Measurements from ENCODE around the gene GREB1L. TPM values are rescaled to one million over a fixed set of nuclear protein-coding genes. Genes with fewer than 3 reads are reported as not detected.

GREB1L gene
- total RNA-seq, 1 donor: 25.0 TPM

DNA sequence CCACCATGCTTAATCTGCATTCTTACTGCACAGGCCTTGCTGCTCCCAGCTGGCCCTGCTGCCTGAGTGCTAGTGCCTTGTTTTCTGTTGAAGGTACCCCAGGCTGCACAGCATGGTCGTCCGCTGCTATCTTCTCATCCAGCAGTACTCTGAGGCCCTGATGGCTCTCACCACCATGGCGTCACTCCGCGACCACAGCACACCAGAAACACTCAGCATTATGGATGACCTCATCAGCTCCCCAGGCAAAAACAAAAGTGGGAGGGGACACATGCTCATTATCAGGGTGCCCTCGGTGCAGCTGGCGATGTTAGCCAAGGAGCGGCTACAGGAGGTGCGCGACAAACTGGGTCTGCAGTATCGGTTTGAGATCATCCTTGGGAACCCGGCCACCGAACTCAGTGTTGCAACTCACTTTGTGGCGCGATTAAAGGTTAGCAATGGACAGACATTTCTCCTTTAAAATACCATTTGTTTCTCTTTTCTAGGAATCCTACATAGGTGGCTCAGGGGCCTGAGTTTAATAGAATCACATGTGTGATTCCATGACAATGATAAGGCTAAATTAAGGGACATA lies 248.0 kb downstream of the GREB1L start:
- no peak for DNase-seq (ENCODE audit: low read depth)
- TF ChIP-seq, protein P1, sequence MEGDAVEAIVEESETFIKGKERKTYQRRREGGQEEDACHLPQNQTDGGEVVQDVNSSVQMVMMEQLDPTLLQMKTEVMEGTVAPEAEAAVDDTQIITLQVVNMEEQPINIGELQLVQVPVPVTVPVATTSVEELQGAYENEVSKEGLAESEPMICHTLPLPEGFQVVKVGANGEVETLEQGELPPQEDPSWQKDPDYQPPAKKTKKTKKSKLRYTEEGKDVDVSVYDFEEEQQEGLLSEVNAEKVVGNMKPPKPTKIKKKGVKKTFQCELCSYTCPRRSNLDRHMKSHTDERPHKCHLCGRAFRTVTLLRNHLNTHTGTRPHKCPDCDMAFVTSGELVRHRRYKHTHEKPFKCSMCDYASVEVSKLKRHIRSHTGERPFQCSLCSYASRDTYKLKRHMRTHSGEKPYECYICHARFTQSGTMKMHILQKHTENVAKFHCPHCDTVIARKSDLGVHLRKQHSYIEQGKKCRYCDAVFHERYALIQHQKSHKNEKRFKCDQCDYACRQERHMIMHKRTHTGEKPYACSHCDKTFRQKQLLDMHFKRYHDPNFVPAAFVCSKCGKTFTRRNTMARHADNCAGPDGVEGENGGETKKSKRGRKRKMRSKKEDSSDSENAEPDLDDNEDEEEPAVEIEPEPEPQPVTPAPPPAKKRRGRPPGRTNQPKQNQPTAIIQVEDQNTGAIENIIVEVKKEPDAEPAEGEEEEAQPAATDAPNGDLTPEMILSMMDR (IDR thresholded peaks at IDR 0.05; ENCODE audit: insufficient read depth, low read depth, low read length): no peak
- H3K4me3 ChIP-seq (ENCODE audit: low read depth, low read length): no peak overlapping the region

DNA sequence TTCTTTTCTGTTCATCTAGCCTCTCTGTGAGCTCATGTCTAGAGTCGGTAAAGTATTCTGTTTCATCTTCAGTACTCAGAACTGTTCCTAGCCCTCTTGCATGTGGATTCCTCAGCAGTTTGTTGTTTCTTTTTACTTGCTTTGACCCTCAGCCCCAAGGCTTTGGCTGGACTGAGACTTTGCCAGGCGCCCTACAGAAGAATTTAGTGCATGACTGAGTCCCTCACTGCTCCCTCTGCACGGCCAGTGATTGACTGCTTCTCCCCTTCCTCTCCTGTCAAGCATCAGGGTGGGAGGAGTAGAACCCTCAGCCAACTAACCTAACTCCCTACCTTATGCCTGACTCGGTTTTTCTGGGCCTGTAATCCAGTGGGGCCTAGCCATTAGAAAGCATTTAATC lies 248.7 kb downstream of the GREB1L start:
- no peak overlapping the region for H3K4me3 ChIP-seq (ENCODE audit: low read depth, low read length)
- DNase-seq (ENCODE audit: low read depth): no peak
- TF ChIP-seq, protein P1 (IDR thresholded peaks at IDR 0.05; ENCODE audit: insufficient read depth, low read depth, low read length): no peak

DNA sequence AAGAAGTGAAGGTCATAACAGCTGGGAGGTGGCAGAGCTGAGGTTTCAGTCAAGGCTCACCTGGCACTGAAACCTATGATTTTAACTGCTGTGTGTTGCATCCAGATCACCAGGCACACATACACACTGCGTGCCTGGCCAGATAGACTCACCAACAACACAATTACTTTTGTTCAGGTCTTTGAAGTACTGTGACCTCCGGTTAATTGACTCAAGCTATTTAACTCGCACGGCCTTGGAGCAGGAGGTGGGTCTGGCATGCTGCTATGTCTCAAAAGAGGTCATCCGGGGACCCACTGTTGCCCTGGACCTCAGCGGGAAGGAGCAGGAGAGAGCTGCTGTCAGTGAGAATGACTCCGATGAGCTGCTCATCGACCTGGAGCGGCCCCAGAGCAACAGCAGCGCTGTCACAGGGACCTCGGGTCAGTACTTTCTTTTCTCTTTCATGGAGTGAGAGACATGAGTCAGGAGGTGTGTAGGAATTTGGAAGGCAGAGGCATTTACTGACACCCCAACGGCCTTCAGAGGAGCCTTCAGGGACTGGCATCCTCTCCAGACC lies 254.3 kb downstream of the GREB1L start:
- TF ChIP-seq, protein P1 (IDR thresholded peaks at IDR 0.05; ENCODE audit: insufficient read depth, low read depth, low read length): no peak
- no peak for DNase-seq (ENCODE audit: low read depth)

DNA sequence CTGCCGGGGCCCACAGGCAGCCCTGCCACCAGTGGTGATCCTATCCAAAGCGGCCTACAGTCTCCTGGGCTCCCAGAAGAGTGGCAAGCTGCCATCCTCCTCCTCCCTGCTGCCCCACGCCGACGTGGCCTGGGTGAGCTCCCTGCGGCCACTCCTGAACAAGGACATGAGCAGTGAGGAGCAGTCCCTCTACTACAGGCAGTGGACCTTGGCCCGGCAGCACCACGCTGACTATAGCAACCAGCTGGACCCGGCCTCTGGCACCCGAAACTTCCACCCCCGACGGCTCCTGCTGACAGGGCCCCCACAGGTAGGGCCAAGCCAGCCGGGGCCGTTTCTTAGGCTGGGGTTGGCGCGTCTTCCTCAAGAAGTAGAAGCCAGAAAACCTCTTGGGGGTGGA lies 258.0 kb downstream of the GREB1L start:
- no peak for DNase-seq (ENCODE audit: low read depth)
- TF ChIP-seq, protein P1 (IDR thresholded peaks at IDR 0.05; ENCODE audit: insufficient read depth, low read depth, low read length): no peak
- H3K4me3 ChIP-seq (ENCODE audit: low read depth, low read length): no peak overlapping the region

More for the DNA sequence above, 254.3 kb downstream of the GREB1L start:
- no peak overlapping the region for H3K4me3 ChIP-seq (ENCODE audit: low read depth, low read length)

DNA sequence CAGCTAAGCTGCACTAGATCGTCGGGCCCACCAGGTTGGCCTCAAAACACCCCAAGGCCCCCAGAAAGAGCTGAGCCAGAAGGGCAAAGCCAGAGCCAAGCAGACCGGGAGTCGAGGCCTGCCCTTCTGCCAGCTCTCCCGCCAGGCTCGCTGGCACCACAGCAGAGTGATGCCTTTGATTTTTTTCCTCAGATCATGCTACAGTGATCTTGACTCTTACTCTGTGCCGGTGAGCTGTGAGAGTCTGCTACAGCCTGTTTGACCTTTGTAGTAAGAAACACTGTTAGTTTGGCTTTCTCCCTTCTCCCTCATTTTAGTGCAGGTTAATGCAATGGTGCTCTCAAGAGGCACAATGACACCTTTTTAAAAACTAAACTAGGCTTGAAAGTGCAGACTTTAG lies 260.6 kb downstream of the GREB1L start:
- TF ChIP-seq, protein P1 (IDR thresholded peaks at IDR 0.05; ENCODE audit: insufficient read depth, low read depth, low read length): no peak
- no peak overlapping the region for H3K4me3 ChIP-seq (ENCODE audit: low read depth, low read length)
- DNase-seq (ENCODE audit: low read depth): no peak

DNA sequence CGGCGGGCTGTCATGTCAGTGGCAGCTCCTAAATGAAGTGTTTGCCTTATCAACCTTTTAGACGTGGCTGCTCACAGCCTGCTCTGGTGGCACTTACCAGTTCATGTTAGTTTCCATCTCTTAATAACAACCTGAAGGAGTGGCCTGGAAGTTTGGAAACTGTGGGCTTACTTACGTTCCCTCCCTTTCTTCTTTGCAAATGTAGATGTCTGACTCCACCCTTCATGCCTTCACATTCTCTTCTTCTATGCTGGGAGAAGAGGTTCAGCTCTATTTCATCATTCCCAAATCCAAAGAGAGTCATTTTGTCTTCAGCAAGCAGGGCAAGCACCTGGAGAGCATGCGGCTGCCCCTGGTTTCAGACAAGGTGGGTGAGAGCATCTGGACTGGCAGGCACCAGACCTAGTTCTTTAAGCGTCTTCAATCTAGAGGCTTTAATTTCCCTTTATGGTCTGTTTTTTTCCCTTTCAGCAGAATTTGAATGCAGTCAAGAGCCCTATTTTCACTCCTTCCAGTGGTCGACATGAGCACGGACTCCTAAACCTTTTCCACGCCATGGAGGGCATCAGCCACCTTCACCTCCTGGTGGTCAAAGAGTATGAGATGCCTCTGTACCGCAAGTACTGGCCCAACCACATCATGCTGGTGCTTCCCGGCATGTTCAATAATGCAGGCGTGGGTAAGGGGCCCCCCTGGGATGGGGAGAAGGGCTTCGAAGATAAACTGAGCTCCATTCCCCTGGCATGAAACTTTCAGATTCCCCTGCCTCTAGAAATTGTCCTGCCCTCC lies 266.1 kb downstream of the GREB1L start:
- TF ChIP-seq, protein P1 (IDR thresholded peaks at IDR 0.05; ENCODE audit: insufficient read depth, low read depth, low read length): no peak
- no peak for DNase-seq (ENCODE audit: low read depth)
- no peak overlapping the region for H3K4me3 ChIP-seq (ENCODE audit: low read depth, low read length)
